Neutrophil (primary cell): Measurements from ENCODE around the gene ANXA3.

Experiments used
- H3K27ac ChIP-seq: fragments of 200-600 bp; sonication (generic); 2 replicates; pipeline ENCODE4 v1.5.1; 2016; ENCODE audit warnings: mild to moderate bottlenecking, moderate library complexity
- H3K27me3 ChIP-seq: fragments of 200-600 bp; sonication (generic); 2 replicates; pipeline ENCODE4 v1.6.0; 2016; ENCODE audit warnings: mild to moderate bottlenecking
- H3K36me3 ChIP-seq: fragments of 200-600 bp; sonication (generic); 2 replicates; pipeline ENCODE4 v1.5.1; 2017
- H3K4me1 ChIP-seq, 2 experiments: fragments of 200-600 bp in 1 of 2; sonication (generic) in 1 of 2; 1 replicate in 1 of 2; 2 replicates in 1 of 2; pipeline versions ENCODE4 v1.5.1 to v1.6.1; 2013 to 2016; ENCODE audit warnings: low read depth in 1 of 2, low read length in 1 of 2, mild to moderate bottlenecking in 1 of 2, moderate library complexity in 1 of 2; ENCODE audit not compliant: control insufficient read depth in 1 of 2, insufficient read depth in 1 of 2
- H3K4me3 ChIP-seq, 2 experiments: fragments of 200-600 bp in 1 of 2; sonication (generic) in 1 of 2; 1 replicate in 1 of 2; 2 replicates in 1 of 2; pipeline ENCODE4 v1.5.1; 2013 to 2016; ENCODE audit warnings: low read depth in 1 of 2, low read length in 1 of 2, mild to moderate bottlenecking in 1 of 2, moderate library complexity in 1 of 2
- H3K9me3 ChIP-seq: fragments of 200-600 bp; sonication (generic); 2 replicates; pipeline ENCODE4 v1.5.1; 2016
- CTCF ChIP-seq: fragments of 200-600 bp; sonication (generic); IDR thresholded peaks from 2 replicates; pipeline ENCODE4 v1.5.1; 2016; ENCODE audit warnings: antibody characterized with exemption

The ANXA3 gene

GRCh38 chr4:78654807-78655206 is 103.2 kb downstream of the ANXA3 start:
- TF ChIP-seq CTCF: no peak
- no peaks in the 10 kb centered on the region for H3K36me3 ChIP-seq
- no peaks in the 10 kb centered on the region for H3K9me3 ChIP-seq
- H3K27ac ChIP-seq: peak overlapping the region; percentile 97
- H3K4me3 ChIP-seq: no peak overlapping the region
- H3K27me3 ChIP-seq: no peaks in the 10 kb centered on the region
- peaks cover 71 to 75% of the 10 kb centered on the region in 2 experiments for H3K4me1 ChIP-seq

GRCh38 chr4:78656968-78657445 is 105.4 kb downstream of the ANXA3 start:
- Histone ChIP-seq H3K27ac (peak overlapping the region; percentile 97), H3K4me3 (peak overlapping the region; percentile 51 to 52), H3K4me1 (peaks cover 79 to 85% of the 10 kb centered on the region in 2 experiments), H3K9me3 (no peaks in the 10 kb centered on the region), H3K36me3 (no peaks in the 10 kb centered on the region), H3K27me3 (no peaks in the 10 kb centered on the region)
- no peak for TF ChIP-seq CTCF

- no peaks in the 10 kb centered on the region for H3K27me3 ChIP-seq
- H3K36me3 ChIP-seq: no peaks in the 10 kb centered on the region
- no peaks in the 10 kb centered on the region for H3K9me3 ChIP-seq
- peak overlapping the region; percentile 97 for H3K27ac ChIP-seq
- TF ChIP-seq CTCF: no peak
- H3K4me3 ChIP-seq: no peak overlapping the region
- peaks cover 90 to 96% of the 10 kb centered on the region in 2 experiments for H3K4me1 ChIP-seq
These were observed 107.7 kb downstream of the ANXA3 start for GRCh38 chr4:78659264-78659663.

- no peak for TF ChIP-seq CTCF
- Histone ChIP-seq H3K36me3 (no peaks in the 10 kb centered on the region), H3K4me1 (peaks cover 86 to 92% of the 10 kb centered on the region in 2 experiments), H3K27ac (peak overlapping the region; percentile 97), H3K27me3 (no peaks in the 10 kb centered on the region), H3K9me3 (no peaks in the 10 kb centered on the region), H3K4me3 (no peak overlapping the region)
These were observed 108.1 kb downstream of the ANXA3 start for GRCh38 chr4:78659665-78660064.
